Neural cell (in vitro differentiated cells): ENCODE measurements around the gene FOXL2. TPM values are rescaled to one million over a fixed set of nuclear protein-coding genes. Genes with fewer than 3 reads are reported as not detected.
"Not testable (repeated sequence)": the region's sequence is repeated elsewhere in the genome, so short reads cannot be mapped to it uniquely, and the experiment has no call there.

Experiments
- H2AFZ ChIP-seq: fragments of 200-600, 300-800 bp; sonication (generic), shearing (Covaris generic); 2 replicates; pipeline ENCODE4 v1.6.0; 2014; ENCODE audit warnings: low read depth, mild to moderate bottlenecking, antibody characterized with exemption, low read length, moderate library complexity
- H3F3A ChIP-seq: fragments of 200-600 bp; shearing (Covaris generic); 2 replicates; pipeline ENCODE4 v1.6.1; 2016; ENCODE audit warnings: mild to moderate bottlenecking, moderate library complexity, mixed read lengths, antibody characterized with exemption, low read length; ENCODE audit not compliant: insufficient read depth, poor library complexity, severe bottlenecking
- H3K27ac ChIP-seq: fragments of 200-600, 300-800 bp; sonication (generic), shearing (Covaris generic); 2 replicates; pipeline ENCODE4 v1.5.1; 2014; ENCODE audit warnings: mild to moderate bottlenecking, low read length, moderate library complexity
- H3K27me3 ChIP-seq: fragments of 300-800, 200-600 bp; sonication (generic), shearing (Covaris generic); 2 replicates; pipeline ENCODE4 v1.6.0; 2014; ENCODE audit warnings: mild to moderate bottlenecking, low read depth, low read length, moderate library complexity; ENCODE audit not compliant: insufficient read depth
- H3K36me3 ChIP-seq: fragments of 300-800, 200-600 bp; sonication (generic), shearing (Covaris generic); 2 replicates; pipeline ENCODE4 v1.5.1; 2014; ENCODE audit warnings: mild to moderate bottlenecking, antibody characterized with exemption, low read length, moderate library complexity; ENCODE audit not compliant: insufficient read depth
- H3K4me2 ChIP-seq: fragments of 300-800, 200-600 bp; sonication (generic), shearing (Covaris generic); 2 replicates; pipeline ENCODE4 v1.6.0; 2014; ENCODE audit warnings: mild to moderate bottlenecking, low read length
- H3K4me3 ChIP-seq: fragments of 300-800, 200-600 bp; sonication (generic), shearing (Covaris generic); 2 replicates; pipeline ENCODE4 v1.5.1; 2014; ENCODE audit warnings: mild to moderate bottlenecking, low read length, moderate library complexity
- H3K79me2 ChIP-seq: fragments of 200-600 bp; shearing (Covaris generic); replicated peaks from 2 replicates; pipeline ENCODE4 v1.6.0; 2014; ENCODE audit warnings: mild to moderate bottlenecking, low read length, moderate library complexity; ENCODE audit not compliant: insufficient read depth
- H3K9ac ChIP-seq: fragments of 300-800, 200-600 bp; sonication (generic), shearing (Covaris generic); 2 replicates; pipeline ENCODE4 v1.6.1; 2016; ENCODE audit warnings: mild to moderate bottlenecking, low read length, mixed read lengths
- H3K9me2 ChIP-seq: fragments of 200-600 bp; shearing (Covaris generic); 2 replicates; pipeline ENCODE4 v1.6.1; 2016; ENCODE audit warnings: mild to moderate bottlenecking, low read length, mixed read lengths; ENCODE audit not compliant: insufficient read depth
- H3K9me3 ChIP-seq: fragments of 200-600, 300-800 bp; sonication (generic), shearing (Covaris generic); 2 replicates; pipeline ENCODE4 v1.6.1; 2016; ENCODE audit warnings: mild to moderate bottlenecking, mixed run types, low read length, moderate library complexity, mixed read lengths
- H4K20me1 ChIP-seq: fragments of 200-600 bp; shearing (Covaris generic); 2 replicates; pipeline ENCODE4 v1.6.1; 2016; ENCODE audit warnings: mild to moderate bottlenecking, mixed run types; ENCODE audit not compliant: insufficient read depth
- CTCF ChIP-seq: fragments of 450-650 bp; IDR thresholded peaks from 2 replicates; pipeline ENCODE4 v1.5.1; 2014; ENCODE audit warnings: antibody characterized with exemption, mild to moderate bottlenecking, moderate library complexity; ENCODE audit not compliant: poor library complexity, severe bottlenecking
- EZH2 ChIP-seq: fragments of 200-600, 300-800 bp; shearing (Covaris generic), sonication (generic); IDR thresholded peaks from 2 replicates; pipeline ENCODE4 v1.6.1; 2014; ENCODE audit warnings: antibody characterized with exemption, low read length, borderline replicate concordance, mild to moderate bottlenecking; ENCODE audit not compliant: insufficient read depth, poor library complexity, severe bottlenecking
- MXI1 ChIP-seq: fragments of 450-650 bp; conservative IDR thresholded peaks from 2 replicates; pipeline ENCODE4 v1.6.1; 2014; ENCODE audit warnings: antibody characterized with exemption, mild to moderate bottlenecking; ENCODE audit not compliant: poor library complexity, severe bottlenecking
- POLR2AphosphoS5 ChIP-seq: IDR thresholded peaks from 2 replicates; pipeline ENCODE4 v1.6.1; 2012
- RAD21 ChIP-seq: fragments of 450-650 bp; conservative IDR thresholded peaks from 2 replicates; pipeline ENCODE4 v1.6.1; 2014; ENCODE audit warnings: antibody characterized with exemption, mild to moderate bottlenecking, moderate library complexity
- SMC3 ChIP-seq: fragments of 450-650 bp; conservative IDR thresholded peaks from 2 replicates; pipeline ENCODE4 v1.6.1; 2014; ENCODE audit warnings: antibody characterized with exemption, mild to moderate bottlenecking, moderate library complexity; ENCODE audit not compliant: poor library complexity
- polyA plus RNA-seq: library from polyadenylated mRNA; depleted of rRNA; stranded (reverse); fragments of >200 nt; gene quantifications from 2 replicates; pipeline ENCODE4 v1.2.3, GENCODE V29; 2014

FOXL2 gene
- polyA plus RNA-seq, 1 donor from 2014 or later = not detected

DNA sequence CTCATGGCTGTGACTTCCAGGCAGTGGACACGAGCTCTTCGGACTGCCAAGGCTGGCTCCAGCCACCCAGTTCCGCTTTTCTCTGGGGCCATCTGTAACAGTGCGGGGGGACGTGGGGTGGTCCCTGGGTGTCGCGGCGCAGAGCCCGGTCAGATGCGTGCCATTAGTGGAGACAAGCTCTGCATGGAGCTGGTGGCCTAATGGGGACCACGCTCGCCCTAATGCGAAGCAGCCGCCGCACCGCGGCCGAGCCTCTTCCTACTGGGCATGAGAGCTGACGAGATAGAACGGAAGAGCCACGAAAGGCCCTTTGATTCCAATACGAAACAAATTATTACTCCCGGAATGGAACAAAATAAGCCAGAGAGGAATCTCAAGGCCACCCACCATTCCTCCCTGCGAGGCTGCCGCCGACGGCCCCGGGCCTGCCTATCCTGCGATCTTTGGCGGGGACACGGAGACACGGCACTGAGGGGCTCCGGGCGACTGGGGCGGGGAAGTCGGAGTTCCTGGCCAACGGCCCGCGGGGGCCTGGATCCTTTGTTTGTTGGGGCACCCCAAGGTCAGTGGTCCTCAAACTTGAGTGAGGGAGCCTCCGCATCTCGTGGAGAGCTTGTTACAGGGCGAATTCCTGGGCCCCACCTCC lies 18.1 kb downstream of the FOXL2 start:
- Histone ChIP-seq H3K4me3 (no peak overlapping the region), H3K27ac (no peak overlapping the region), H3K27me3 (peaks cover 7% of the 10 kb centered on the region), H3K9me2 (no peaks in the 10 kb centered on the region), H3F3A (no peaks in the 10 kb centered on the region), H4K20me1 (no peaks in the 10 kb centered on the region), H3K4me2 (no peak overlapping the region), H2AFZ (no peak overlapping the region), H3K9me3 (no peaks in the 10 kb centered on the region), H3K9ac (no peak overlapping the region), H3K36me3 (no peaks in the 10 kb centered on the region), H3K79me2 (no peaks in the 10 kb centered on the region)
- TF ChIP-seq MXI1 (no peak), RAD21 (no peak), CTCF (no peak), EZH2 (no peak)

GRCh38 chr3:138923531-138923994 lies 23.4 kb downstream of the FOXL2 start:
- no peaks in the 10 kb centered on the region for H3F3A ChIP-seq
- H3K27me3 ChIP-seq = no peaks in the 10 kb centered on the region
- no peaks in the 10 kb centered on the region for H4K20me1 ChIP-seq
- no peak overlapping the region for H3K4me2 ChIP-seq
- H3K9me2 ChIP-seq = no peaks in the 10 kb centered on the region
- H3K36me3 ChIP-seq = no peaks in the 10 kb centered on the region
- H2AFZ ChIP-seq = no peak overlapping the region
- H3K27ac ChIP-seq = no peak overlapping the region
- H3K79me2 ChIP-seq = no peaks in the 10 kb centered on the region
- no peak overlapping the region for H3K9ac ChIP-seq
- no peaks in the 10 kb centered on the region for H3K9me3 ChIP-seq
- TF ChIP-seq CTCF (peak; percentile 47), POLR2AphosphoS5 (no peak), EZH2 (no peak), RAD21 (peak; percentile 21), SMC3 (peak; percentile 24)
- no peak overlapping the region for H3K4me3 ChIP-seq

DNA sequence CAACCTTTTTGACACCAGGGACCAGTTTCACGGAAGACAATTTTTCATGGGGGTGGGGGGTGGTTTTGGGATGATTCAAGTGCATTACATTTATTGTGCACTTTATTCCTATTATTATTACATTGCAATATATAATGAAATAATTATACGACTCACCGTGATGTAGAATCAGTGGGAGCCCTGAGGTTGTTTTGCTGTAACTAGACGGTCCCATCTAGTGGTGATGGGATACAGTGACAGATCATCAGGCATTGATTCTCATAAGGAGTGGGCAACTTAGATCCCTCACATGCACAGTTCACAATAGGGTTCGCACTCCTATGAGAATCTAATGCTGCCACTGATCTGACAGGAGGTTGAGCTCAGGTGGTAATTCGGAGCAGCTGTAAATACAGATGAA lies 24.5 kb downstream of the FOXL2 start:
- not testable (repeated sequence) for H3K4me2 ChIP-seq, H3K9me3 ChIP-seq, H4K20me1 ChIP-seq, H3K36me3 ChIP-seq, H3K79me2 ChIP-seq, H3F3A ChIP-seq, H3K9me2 ChIP-seq, H3K9ac ChIP-seq, H3K4me3 ChIP-seq, H3K27ac ChIP-seq, H2AFZ ChIP-seq, H3K27me3 ChIP-seq
